WI38 (cell line): ENCODE measurements around the gene EPHB1.

Experiments
- H3K4me3 ChIP-seq: 2 replicates; pipeline ENCODE4 v1.5.1; 2011; ENCODE audit warnings: low read depth, mild to moderate bottlenecking, control low read depth, low read length
- CTCF ChIP-seq: IDR thresholded peaks from 2 replicates; pipeline ENCODE4 v1.5.1; 2012; ENCODE audit warnings: low read depth, mild to moderate bottlenecking, control low read depth, low read length

EPHB1 gene

GRCh38 chr3:134896696-134897095, 101.6 kb downstream of the EPHB1 start:
- no peak overlapping the region for H3K4me3 ChIP-seq
- no peak for TF ChIP-seq CTCF

GRCh38 chr3:134897391-134898141, 102.5 kb downstream of the EPHB1 start:
- TF ChIP-seq CTCF: no peak
- H3K4me3 ChIP-seq: no peak overlapping the region

- TF ChIP-seq CTCF: no peak
- no peak overlapping the region for H3K4me3 ChIP-seq
Measured at GRCh38 chr3:134898181-134898754, 103.2 kb downstream of the EPHB1 start.

GRCh38 chr3:134899786-134900185, 104.7 kb downstream of the EPHB1 start:
- TF ChIP-seq CTCF: no peak
- no peak overlapping the region for H3K4me3 ChIP-seq

- TF ChIP-seq CTCF: no peak
- no peak overlapping the region for H3K4me3 ChIP-seq
Measured at GRCh38 chr3:134900482-134900881, 105.4 kb downstream of the EPHB1 start.

- no peak for TF ChIP-seq CTCF
Measured at GRCh38 chr3:134901461-134901860, 106.4 kb downstream of the EPHB1 start.

GRCh38 chr3:134903837-134904236, 108.8 kb downstream of the EPHB1 start:
- no peak for TF ChIP-seq CTCF
- no peak overlapping the region for H3K4me3 ChIP-seq

More at GRCh38 chr3:134901461-134901860, 106.4 kb downstream of the EPHB1 start:
- no peak overlapping the region for H3K4me3 ChIP-seq
